Measurements from ENCODE around the gene ITGA8. TPM values are rescaled to one million over a fixed set of nuclear protein-coding genes. Genes with fewer than 3 reads are reported as not detected.

The ITGA8 gene
- total and polyA plus RNA-seq, 2 of the 4 experiments (the other 2 are of a cell fraction), result under 0.01 to 0.02 TPM

- intact Hi-C loops (cut with micrococcal nuclease) (no loop called here), in situ Hi-C loops (cut with MboI; ENCODE audit: low sequenced_read_pairs) (no loop called here), dilution Hi-C loops (cut with HindIII; ENCODE audit: low sequenced_read_pairs, unreplicated experiment) (no loop called here)
- Histone ChIP-seq H2AK9ac (replicated peaks; ENCODE audit: low read depth, low read length, poor library complexity) (no peak overlapping the region), H3K27ac (ENCODE audit: insufficient read depth, low read length) (no peak overlapping the region), H4K8ac (ENCODE audit: low read depth in 2 of 2, low read length in 2 of 2) (no peak overlapping the region), H3K23ac (ENCODE audit: low read depth, low read length) (no peak overlapping the region), H4K5ac (ENCODE audit: low read depth, low read length) (no peak overlapping the region), H2BK5ac (ENCODE audit: low read depth, low read length, poor library complexity, severe bottlenecking) (no peak overlapping the region), H3K36me3 (ENCODE audit: control insufficient read depth, insufficient read depth, low read length) (no peaks in the 10 kb centered on the region), H3K9ac (ENCODE audit: low read depth, low read length) (no peak overlapping the region), H4K91ac (ENCODE audit: insufficient read depth, low read depth, low read length) (no peak overlapping the region), H2BK20ac (ENCODE audit: low read depth, low read length) (no peak overlapping the region), H2BK120ac (ENCODE audit: low read depth, low read length) (no peak overlapping the region), H3K4me1 (ENCODE audit: control insufficient read depth, insufficient read depth, low read length) (no peaks in the 10 kb centered on the region), H3K4me3 (ENCODE audit: insufficient read depth, low read depth, low read length) (no peak overlapping the region), H3K9me3 (ENCODE audit: control insufficient read depth, insufficient read depth, low read length) (no peaks in the 10 kb centered on the region), H3K4me2 (ENCODE audit: low read depth, low read length) (no peak overlapping the region), H3K4ac (ENCODE audit: low read depth, low read length) (no peak overlapping the region), H2BK15ac (ENCODE audit: low read depth, low read length) (no peak overlapping the region), H3K79me1 (ENCODE audit: low read depth in 1 of 2, low read length in 2 of 2) (no peaks in the 10 kb centered on the region), H3K56ac (ENCODE audit: extremely low read depth, insufficient read depth, low read length) (no peak overlapping the region), H3K14ac (replicated peaks; ENCODE audit: low read depth, low read length) (no peak overlapping the region), H3K27me3 (ENCODE audit: control insufficient read depth, insufficient read depth, low read length) (peaks cover 14% of the 10 kb centered on the region), H2AFZ (replicated peaks; ENCODE audit: low read length, poor library complexity) (no peak overlapping the region), H4K20me1 (ENCODE audit: insufficient read depth, low read length) (no peaks in the 10 kb centered on the region), H3K18ac (ENCODE audit: low read depth, low read length) (no peak overlapping the region), H3K9me1 (ENCODE audit: insufficient read depth, low read length) (peaks cover 4% of the 10 kb centered on the region; the same call in 1 of the 2 replicates), H2AK5ac (ENCODE audit: low read depth, low read length) (no peak overlapping the region)
- ATAC-seq (ENCODE audit: low read depth), result no peak
- 80% methylated on average over 1 of the region's 2 CpGs; no CpG with 5 or more reads in 1 of the 2 experiments for WGBS, 2 experiments (ENCODE audit: extremely low coverage in 2 of 2, insufficient read length in 1 of 2)
- ChIA-PET POLR2A (ENCODE audit: unreplicated experiment) (no interaction called here), CTCF (interaction anchor here (0.6 to 1.2 kb wide), 3 partner anchors 162 to 279 kb away, joined by 3 to 5 read pairs (median 4); no protein-coding TSS in a partner anchor)
- DNase-seq, result no peak
- TF ChIP-seq NFE2L2 (IDR thresholded peaks at IDR 0.05; ENCODE audit: low read depth, low read length), result no peak
- TF ChIP-seq MAZ (IDR thresholded peaks at IDR 0.05; ENCODE audit: borderline replicate concordance, low read depth, low read length), result no peak
- TF ChIP-seq RCOR1 (IDR thresholded peaks at IDR 0.05; ENCODE audit: insufficient replicate concordance, low read length), result no peak
- no peak for TF ChIP-seq FOS (IDR thresholded peaks at IDR 0.05; ENCODE audit: low read depth, low read length)
- no peak for TF ChIP-seq CHD1 (IDR thresholded peaks at IDR 0.05; ENCODE audit: low read depth, low read length)
- BruUV-seq (replicated peaks), result no TSS peak
Measured at GRCh38 chr10:15712883-15713282, 6.8 kb downstream of the ITGA8 start.
